GM23338 (cell line): Measurements from ENCODE around the gene NSG1. TPM values are rescaled to one million over a fixed set of nuclear protein-coding genes. Genes with fewer than 3 reads are reported as not detected.
"Not testable (repeated sequence)": the region's sequence is repeated elsewhere in the genome, so short reads cannot be mapped to it uniquely, and the experiment has no call there.

Experiments
- ATAC-seq: fragments of 200-7000 bp; cut with Tn5 transposase; 3 replicates; pipeline ENCODE4 v1.9.1; 2020
- DNase-seq: peaks from one replicate; pipeline ENCODE4 v3.0.0-alpha.2; 2015; ENCODE audit warnings: low spot score
- H2AFZ ChIP-seq: fragments of 200-600 bp; sonication (generic); 2 replicates; pipeline ENCODE4 v1.8.0; 2016; ENCODE audit warnings: antibody characterized with exemption, mild to moderate bottlenecking, moderate library complexity
- H3F3A ChIP-seq: fragments of 200-600 bp; sonication (generic); replicated peaks from 2 replicates; pipeline ENCODE4 v1.8.0; 2017; ENCODE audit warnings: antibody characterized with exemption, mixed run types, low read depth
- H3K27ac ChIP-seq: fragments of 200-600 bp; sonication (generic); 2 replicates; pipeline ENCODE4 v1.6.1; 2016; ENCODE audit warnings: low read depth
- H3K27me3 ChIP-seq: fragments of 200-600 bp; sonication (generic); 2 replicates; pipeline ENCODE4 v1.8.0; 2016; ENCODE audit warnings: mild to moderate bottlenecking, mixed run types, moderate library complexity; ENCODE audit not compliant: insufficient read depth
- H3K36me3 ChIP-seq: fragments of 200-600 bp; sonication (generic); 2 replicates; pipeline ENCODE4 v1.8.0; 2016; ENCODE audit warnings: mild to moderate bottlenecking; ENCODE audit not compliant: insufficient read depth
- H3K4me1 ChIP-seq: fragments of 200-600 bp; sonication (generic); 2 replicates; pipeline ENCODE4 v1.8.0; 2016; ENCODE audit warnings: mild to moderate bottlenecking, moderate library complexity; ENCODE audit not compliant: insufficient read depth
- H3K4me2 ChIP-seq: fragments of 200-600 bp; sonication (generic); 2 replicates; pipeline ENCODE4 v1.7.1; 2017; ENCODE audit warnings: mixed run types
- H3K4me3 ChIP-seq: fragments of 200-600 bp; sonication (generic); 2 replicates; pipeline ENCODE4 v1.6.1; 2016; ENCODE audit warnings: mixed run types
- H3K79me2 ChIP-seq: fragments of 200-600 bp; sonication (generic); replicated peaks from 2 replicates; pipeline ENCODE4 v1.8.0; 2017; ENCODE audit warnings: mild to moderate bottlenecking; ENCODE audit not compliant: insufficient read depth
- H3K9me2 ChIP-seq: fragments of 200-600 bp; sonication (generic); 2 replicates; pipeline ENCODE4 v1.8.0; 2017; ENCODE audit not compliant: insufficient read depth
- H4K20me1 ChIP-seq: fragments of 200-600 bp; sonication (generic); replicated peaks from 2 replicates; pipeline ENCODE4 v1.8.0; 2017; ENCODE audit warnings: mild to moderate bottlenecking; ENCODE audit not compliant: insufficient read depth
- H3K27ac Mint-ChIP-seq: 2 replicates; pipeline ENCODE4 v1.8.0; 2020; ENCODE audit warnings: inconsistent platforms, mild to moderate bottlenecking, moderate library complexity, mixed read lengths
- H3K27me3 Mint-ChIP-seq: 3 replicates; pipeline ENCODE4 v1.8.0; 2022; ENCODE audit warnings: low read depth, mild to moderate bottlenecking, moderate library complexity, mixed read lengths, inconsistent platforms; ENCODE audit not compliant: insufficient read depth, poor library complexity
- H3K36me3 Mint-ChIP-seq: 3 replicates; pipeline ENCODE4 v1.8.0; 2021; ENCODE audit warnings: low read depth, mild to moderate bottlenecking, inconsistent platforms, moderate library complexity, mixed read lengths
- H3K4me1 Mint-ChIP-seq: 3 replicates; pipeline ENCODE4 v1.8.0; 2020; ENCODE audit warnings: mild to moderate bottlenecking, inconsistent platforms, mixed read lengths
- H3K4me3 Mint-ChIP-seq: 3 replicates; pipeline ENCODE4 v1.8.0; 2021; ENCODE audit warnings: moderate library complexity, mild to moderate bottlenecking, inconsistent platforms, mixed read lengths
- H3K9me3 Mint-ChIP-seq: 3 replicates; pipeline ENCODE4 v1.8.0; 2020; ENCODE audit warnings: moderate library complexity, mild to moderate bottlenecking, inconsistent platforms, mixed read lengths
- CREB1 ChIP-seq: fragments of 250-450 bp; sonication (Bioruptor Pico); IDR thresholded peaks from 2 replicates; pipeline ENCODE4 v1.5.0; 2020; ENCODE audit warnings: low read depth, mild to moderate bottlenecking, moderate library complexity
- EZH2 ChIP-seq: fragments of 200-600 bp; sonication (generic); IDR thresholded peaks from one replicate; pipeline ENCODE4 v1.8.0; 2017; ENCODE audit warnings: antibody characterized with exemption, mild to moderate bottlenecking, low read depth; ENCODE audit not compliant: unreplicated experiment
- EZH2phosphoT487 ChIP-seq: fragments of 200-600 bp; sonication (generic); IDR thresholded peaks from one replicate; pipeline ENCODE4 v1.8.1; 2018; ENCODE audit warnings: antibody characterized with exemption; ENCODE audit not compliant: unreplicated experiment
- JUNB ChIP-seq: IDR thresholded peaks from one replicate; pipeline ENCODE4 v1.6.1; 2016; ENCODE audit warnings: antibody characterized with exemption; ENCODE audit not compliant: unreplicated experiment
- NANOG ChIP-seq: IDR thresholded peaks from 2 replicates; pipeline ENCODE4 v1.6.1; 2016; ENCODE audit warnings: antibody characterized with exemption, borderline replicate concordance
- POLR2AphosphoS5 ChIP-seq: IDR thresholded peaks from 2 replicates; pipeline ENCODE4 v1.6.1; 2016; ENCODE audit warnings: antibody characterized with exemption, low read depth
- STAT1 ChIP-seq: IDR thresholded peaks from one replicate; pipeline ENCODE4 v1.6.1; 2016; ENCODE audit warnings: antibody characterized with exemption; ENCODE audit not compliant: unreplicated experiment
- ZNF114 ChIP-seq: fragments of 250-450 bp; sonication (Bioruptor Pico); IDR thresholded peaks from 2 replicates; pipeline ENCODE4 v1.5.0; 2020; ENCODE audit warnings: mild to moderate bottlenecking, moderate library complexity
- ZNF331 ChIP-seq: fragments of 250-450 bp; sonication (Bioruptor Pico); IDR thresholded peaks from 2 replicates; pipeline ENCODE4 v1.5.0; 2020; ENCODE audit warnings: low read depth, mild to moderate bottlenecking, moderate library complexity
- polyA plus RNA-seq: library from polyadenylated mRNA; unstranded; fragments of >200 nt; fragmentation: Nextera tagmentation; extraction: Ambion mirVana; gene quantifications from 2 replicates; pipeline ENCODE4 v1.2.1, GENCODE V29; 2016
- total RNA-seq: library from RNA; depleted of rRNA; stranded (reverse); fragments of >200 nt; shearing (Covaris generic); gene quantifications from 2 replicates; pipeline ENCODE4 v1.2.3, GENCODE V29; 2014
- TF ChIP-seq, protein P1 (sequence below): fragments of 250-450 bp; sonication (Bioruptor Pico); IDR thresholded peaks from 2 replicates; pipeline ENCODE4 v1.5.0; 2020; ENCODE audit warnings: mild to moderate bottlenecking, moderate library complexity
- TF ChIP-seq, protein P2 (sequence below): IDR thresholded peaks from one replicate; pipeline ENCODE4 v1.6.1; 2018; ENCODE audit warnings: antibody characterized with exemption; ENCODE audit not compliant: unreplicated experiment
- TF ChIP-seq, protein P3 (sequence below): IDR thresholded peaks from 2 replicates; pipeline ENCODE4 v1.6.1; 2016; ENCODE audit warnings: antibody characterized with exemption

NSG1 gene
- total and polyA plus RNA-seq, 2 experiments from 2014 or later = 17.4 to 34.5 TPM

DNA sequence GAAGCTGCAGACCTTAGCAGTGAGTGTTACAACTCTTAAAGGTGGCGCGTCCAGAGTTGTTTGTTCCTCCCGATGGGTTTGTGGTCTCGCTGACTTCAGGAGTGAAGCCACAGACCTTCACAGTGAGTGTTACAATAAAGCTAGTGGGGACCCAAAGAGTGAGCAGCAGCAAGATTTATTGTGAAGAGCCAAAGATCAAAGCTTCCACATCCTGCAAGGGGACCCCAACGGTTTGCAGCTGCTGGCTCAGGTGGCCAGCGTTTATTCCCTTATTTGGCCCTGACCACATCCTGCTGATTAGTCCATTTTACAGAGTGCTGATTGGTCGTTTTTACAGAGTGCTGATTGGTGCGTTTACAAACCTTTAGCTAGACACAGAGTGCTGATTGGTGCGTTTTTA lies 38.3 kb upstream of the NSG1 start:
- H3K4me1 Mint-ChIP-seq, H3K36me3 ChIP-seq, H3F3A ChIP-seq, H3K27ac ChIP-seq, H3K27me3 Mint-ChIP-seq, H3K9me3 Mint-ChIP-seq, ATAC-seq, H3K4me1 ChIP-seq, H3K4me3 ChIP-seq, H3K27me3 ChIP-seq, DNase-seq, H4K20me1 ChIP-seq, H2AFZ ChIP-seq, H3K79me2 ChIP-seq, H3K4me2 ChIP-seq, H3K36me3 Mint-ChIP-seq, H3K9me2 ChIP-seq, H3K4me3 Mint-ChIP-seq, H3K27ac Mint-ChIP-seq: not testable (repeated sequence)

DNA sequence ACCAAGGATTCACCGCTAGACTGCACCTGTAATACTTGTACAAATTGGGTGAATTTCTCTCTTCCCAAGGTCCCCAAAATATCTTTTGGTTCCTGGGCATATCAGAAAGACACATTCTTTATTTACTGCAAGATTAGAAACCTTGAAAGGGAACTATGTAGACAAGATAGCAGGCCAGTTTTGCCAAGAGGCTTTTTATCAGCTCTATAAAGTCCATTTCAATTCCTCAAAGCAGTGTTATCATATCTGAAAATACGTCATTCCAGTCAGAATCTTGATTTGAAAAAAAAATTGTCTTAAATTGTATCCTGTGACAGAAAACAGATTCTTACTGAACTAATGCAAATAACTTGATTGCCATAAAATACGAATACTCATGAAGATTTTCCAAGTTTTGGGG lies 37.0 kb upstream of the NSG1 start:
- DNase-seq (no peak), ATAC-seq (no peak)
- H4K20me1 ChIP-seq = no peaks in the 10 kb centered on the region
- H3K9me2 ChIP-seq = no peaks in the 10 kb centered on the region
- Mint-ChIP-seq H3K4me1 (0 out of 3 replicates have a peak, but pooled peaks cover 2% of the 10 kb centered on the region), H3K4me3 (no peak overlapping the region), H3K9me3 (peaks cover 5% of the 10 kb centered on the region; the same call in 2 of the 3 replicates), H3K27ac (no peak overlapping the region), H3K36me3 (no peaks in the 10 kb centered on the region; the same call in 2 of the 3 replicates), H3K27me3 (peaks cover 9% of the 10 kb centered on the region)
- H3F3A ChIP-seq = no peaks in the 10 kb centered on the region
- H2AFZ ChIP-seq = no peak overlapping the region
- no peaks in the 10 kb centered on the region for H3K4me1 ChIP-seq
- no peaks in the 10 kb centered on the region for H3K36me3 ChIP-seq
- no peak overlapping the region for H3K4me2 ChIP-seq
- H3K27ac ChIP-seq = no peak overlapping the region
- H3K79me2 ChIP-seq = no peaks in the 10 kb centered on the region
- H3K27me3 ChIP-seq = no peaks in the 10 kb centered on the region
- no peak overlapping the region for H3K4me3 ChIP-seq
- TF ChIP-seq CREB1 (no peak), NANOG (no peak), POLR2AphosphoS5 (no peak), STAT1 (no peak), ZNF331 (no peak), JUNB (no peak), EZH2phosphoT487 (no peak), ZNF114 (CRISPR knock-in tag) (no peak), EZH2 (no peak)
- TF ChIP-seq, protein P1, sequence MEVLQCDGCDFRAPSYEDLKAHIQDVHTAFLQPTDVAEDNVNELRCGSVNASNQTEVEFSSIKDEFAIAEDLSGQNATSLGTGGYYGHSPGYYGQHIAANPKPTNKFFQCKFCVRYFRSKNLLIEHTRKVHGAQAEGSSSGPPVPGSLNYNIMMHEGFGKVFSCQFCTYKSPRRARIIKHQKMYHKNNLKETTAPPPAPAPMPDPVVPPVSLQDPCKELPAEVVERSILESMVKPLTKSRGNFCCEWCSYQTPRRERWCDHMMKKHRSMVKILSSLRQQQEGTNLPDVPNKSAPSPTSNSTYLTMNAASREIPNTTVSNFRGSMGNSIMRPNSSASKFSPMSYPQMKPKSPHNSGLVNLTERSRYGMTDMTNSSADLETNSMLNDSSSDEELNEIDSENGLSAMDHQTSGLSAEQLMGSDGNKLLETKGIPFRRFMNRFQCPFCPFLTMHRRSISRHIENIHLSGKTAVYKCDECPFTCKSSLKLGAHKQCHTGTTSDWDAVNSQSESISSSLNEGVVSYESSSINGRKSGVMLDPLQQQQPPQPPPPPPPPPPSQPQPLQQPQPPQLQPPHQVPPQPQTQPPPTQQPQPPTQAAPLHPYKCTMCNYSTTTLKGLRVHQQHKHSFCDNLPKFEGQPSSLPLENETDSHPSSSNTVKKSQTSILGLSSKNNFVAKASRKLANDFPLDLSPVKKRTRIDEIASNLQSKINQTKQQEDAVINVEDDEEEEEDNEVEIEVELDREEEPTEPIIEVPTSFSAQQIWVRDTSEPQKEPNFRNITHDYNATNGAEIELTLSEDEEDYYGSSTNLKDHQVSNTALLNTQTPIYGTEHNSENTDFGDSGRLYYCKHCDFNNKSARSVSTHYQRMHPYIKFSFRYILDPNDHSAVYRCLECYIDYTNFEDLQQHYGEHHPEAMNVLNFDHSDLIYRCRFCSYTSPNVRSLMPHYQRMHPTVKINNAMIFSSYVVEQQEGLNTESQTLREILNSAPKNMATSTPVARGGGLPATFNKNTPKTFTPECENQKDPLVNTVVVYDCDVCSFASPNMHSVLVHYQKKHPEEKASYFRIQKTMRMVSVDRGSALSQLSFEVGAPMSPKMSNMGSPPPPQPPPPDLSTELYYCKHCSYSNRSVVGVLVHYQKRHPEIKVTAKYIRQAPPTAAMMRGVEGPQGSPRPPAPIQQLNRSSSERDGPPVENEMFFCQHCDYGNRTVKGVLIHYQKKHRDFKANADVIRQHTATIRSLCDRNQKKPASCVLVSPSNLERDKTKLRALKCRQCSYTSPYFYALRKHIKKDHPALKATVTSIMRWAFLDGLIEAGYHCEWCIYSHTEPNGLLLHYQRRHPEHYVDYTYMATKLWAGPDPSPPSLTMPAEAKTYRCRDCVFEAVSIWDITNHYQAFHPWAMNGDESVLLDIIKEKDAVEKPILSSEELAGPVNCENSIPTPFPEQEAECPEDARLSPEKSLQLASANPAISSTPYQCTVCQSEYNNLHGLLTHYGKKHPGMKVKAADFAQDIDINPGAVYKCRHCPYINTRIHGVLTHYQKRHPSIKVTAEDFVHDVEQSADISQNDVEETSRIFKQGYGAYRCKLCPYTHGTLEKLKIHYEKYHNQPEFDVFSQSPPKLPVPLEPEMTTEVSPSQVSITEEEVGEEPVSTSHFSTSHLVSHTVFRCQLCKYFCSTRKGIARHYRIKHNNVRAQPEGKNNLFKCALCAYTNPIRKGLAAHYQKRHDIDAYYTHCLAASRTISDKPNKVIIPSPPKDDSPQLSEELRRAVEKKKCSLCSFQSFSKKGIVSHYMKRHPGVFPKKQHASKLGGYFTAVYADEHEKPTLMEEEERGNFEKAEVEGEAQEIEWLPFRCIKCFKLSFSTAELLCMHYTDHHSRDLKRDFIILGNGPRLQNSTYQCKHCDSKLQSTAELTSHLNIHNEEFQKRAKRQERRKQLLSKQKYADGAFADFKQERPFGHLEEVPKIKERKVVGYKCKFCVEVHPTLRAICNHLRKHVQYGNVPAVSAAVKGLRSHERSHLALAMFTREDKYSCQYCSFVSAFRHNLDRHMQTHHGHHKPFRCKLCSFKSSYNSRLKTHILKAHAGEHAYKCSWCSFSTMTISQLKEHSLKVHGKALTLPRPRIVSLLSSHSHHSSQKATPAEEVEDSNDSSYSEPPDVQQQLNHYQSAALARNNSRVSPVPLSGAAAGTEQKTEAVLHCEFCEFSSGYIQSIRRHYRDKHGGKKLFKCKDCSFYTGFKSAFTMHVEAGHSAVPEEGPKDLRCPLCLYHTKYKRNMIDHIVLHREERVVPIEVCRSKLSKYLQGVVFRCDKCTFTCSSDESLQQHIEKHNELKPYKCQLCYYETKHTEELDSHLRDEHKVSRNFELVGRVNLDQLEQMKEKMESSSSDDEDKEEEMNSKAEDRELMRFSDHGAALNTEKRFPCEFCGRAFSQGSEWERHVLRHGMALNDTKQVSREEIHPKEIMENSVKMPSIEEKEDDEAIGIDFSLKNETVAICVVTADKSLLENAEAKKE (CRISPR knock-in tag) = no peak
- TF ChIP-seq, protein P2, sequence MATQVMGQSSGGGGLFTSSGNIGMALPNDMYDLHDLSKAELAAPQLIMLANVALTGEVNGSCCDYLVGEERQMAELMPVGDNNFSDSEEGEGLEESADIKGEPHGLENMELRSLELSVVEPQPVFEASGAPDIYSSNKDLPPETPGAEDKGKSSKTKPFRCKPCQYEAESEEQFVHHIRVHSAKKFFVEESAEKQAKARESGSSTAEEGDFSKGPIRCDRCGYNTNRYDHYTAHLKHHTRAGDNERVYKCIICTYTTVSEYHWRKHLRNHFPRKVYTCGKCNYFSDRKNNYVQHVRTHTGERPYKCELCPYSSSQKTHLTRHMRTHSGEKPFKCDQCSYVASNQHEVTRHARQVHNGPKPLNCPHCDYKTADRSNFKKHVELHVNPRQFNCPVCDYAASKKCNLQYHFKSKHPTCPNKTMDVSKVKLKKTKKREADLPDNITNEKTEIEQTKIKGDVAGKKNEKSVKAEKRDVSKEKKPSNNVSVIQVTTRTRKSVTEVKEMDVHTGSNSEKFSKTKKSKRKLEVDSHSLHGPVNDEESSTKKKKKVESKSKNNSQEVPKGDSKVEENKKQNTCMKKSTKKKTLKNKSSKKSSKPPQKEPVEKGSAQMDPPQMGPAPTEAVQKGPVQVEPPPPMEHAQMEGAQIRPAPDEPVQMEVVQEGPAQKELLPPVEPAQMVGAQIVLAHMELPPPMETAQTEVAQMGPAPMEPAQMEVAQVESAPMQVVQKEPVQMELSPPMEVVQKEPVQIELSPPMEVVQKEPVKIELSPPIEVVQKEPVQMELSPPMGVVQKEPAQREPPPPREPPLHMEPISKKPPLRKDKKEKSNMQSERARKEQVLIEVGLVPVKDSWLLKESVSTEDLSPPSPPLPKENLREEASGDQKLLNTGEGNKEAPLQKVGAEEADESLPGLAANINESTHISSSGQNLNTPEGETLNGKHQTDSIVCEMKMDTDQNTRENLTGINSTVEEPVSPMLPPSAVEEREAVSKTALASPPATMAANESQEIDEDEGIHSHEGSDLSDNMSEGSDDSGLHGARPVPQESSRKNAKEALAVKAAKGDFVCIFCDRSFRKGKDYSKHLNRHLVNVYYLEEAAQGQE = no peak
- TF ChIP-seq, protein P3, sequence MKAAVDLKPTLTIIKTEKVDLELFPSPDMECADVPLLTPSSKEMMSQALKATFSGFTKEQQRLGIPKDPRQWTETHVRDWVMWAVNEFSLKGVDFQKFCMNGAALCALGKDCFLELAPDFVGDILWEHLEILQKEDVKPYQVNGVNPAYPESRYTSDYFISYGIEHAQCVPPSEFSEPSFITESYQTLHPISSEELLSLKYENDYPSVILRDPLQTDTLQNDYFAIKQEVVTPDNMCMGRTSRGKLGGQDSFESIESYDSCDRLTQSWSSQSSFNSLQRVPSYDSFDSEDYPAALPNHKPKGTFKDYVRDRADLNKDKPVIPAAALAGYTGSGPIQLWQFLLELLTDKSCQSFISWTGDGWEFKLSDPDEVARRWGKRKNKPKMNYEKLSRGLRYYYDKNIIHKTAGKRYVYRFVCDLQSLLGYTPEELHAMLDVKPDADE = no peak
